Loucy (cell line): ENCODE measurements around the gene TTLL13.

Experiments
- H2AFZ ChIP-seq: fragments of 200-600 bp; sonication (generic); 2 replicates; pipeline ENCODE4 v1.6.0; 2016; ENCODE audit warnings: antibody characterized with exemption, mild to moderate bottlenecking, low read length, moderate library complexity
- H3F3A ChIP-seq: fragments of 200-600 bp; 2 replicates; pipeline ENCODE4 v1.6.0; 2016; ENCODE audit warnings: antibody characterized with exemption, low read depth, mild to moderate bottlenecking
- H3K27me3 ChIP-seq: fragments of 200-600 bp; sonication (generic); 2 replicates; pipeline ENCODE4 v1.6.1; 2014; ENCODE audit warnings: low read length, mild to moderate bottlenecking; ENCODE audit not compliant: insufficient read depth, poor library complexity, severe bottlenecking
- H3K36me3 ChIP-seq: fragments of 200-600 bp; sonication (generic); 2 replicates; pipeline ENCODE4 v1.6.1; 2016; ENCODE audit warnings: low read length; ENCODE audit not compliant: insufficient read depth
- H3K4me1 ChIP-seq: fragments of 200-600 bp; sonication (generic); 2 replicates; pipeline ENCODE4 v1.5.1; 2014; ENCODE audit warnings: low read length, mild to moderate bottlenecking; ENCODE audit not compliant: insufficient read depth, poor library complexity, severe bottlenecking
- H3K4me2 ChIP-seq: fragments of 200-600 bp; sonication (generic); 2 replicates; pipeline ENCODE4 v1.6.0; 2014; ENCODE audit warnings: antibody characterized with exemption, low read length, low read depth, mild to moderate bottlenecking; ENCODE audit not compliant: poor library complexity, severe bottlenecking
- H3K4me3 ChIP-seq: fragments of 200-600 bp; sonication (generic); 2 replicates; pipeline ENCODE4 v1.5.1; 2014; ENCODE audit warnings: low read length, mild to moderate bottlenecking, mixed read lengths; ENCODE audit not compliant: poor library complexity, severe bottlenecking
- H3K79me2 ChIP-seq: fragments of 200-600 bp; sonication (generic); 2 replicates; pipeline ENCODE4 v1.6.1; 2014; ENCODE audit warnings: low read length; ENCODE audit not compliant: insufficient read depth
- H3K9ac ChIP-seq: fragments of 200-600 bp; sonication (generic); 2 replicates; pipeline ENCODE4 v1.6.0; 2014; ENCODE audit warnings: mild to moderate bottlenecking, low read depth, low read length, moderate library complexity; ENCODE audit not compliant: poor library complexity, severe bottlenecking
- H3K9me2 ChIP-seq: fragments of 200-600 bp; sonication (generic); replicated peaks from 2 replicates; pipeline ENCODE4 v1.6.1; 2016; ENCODE audit warnings: low read depth, low read length, mixed read lengths
- H3K9me3 ChIP-seq: fragments of 200-600 bp; sonication (generic); 2 replicates; pipeline ENCODE4 v1.6.1; 2014; ENCODE audit warnings: mild to moderate bottlenecking, antibody characterized with exemption, low read length, low read depth; ENCODE audit not compliant: insufficient read depth
- H4K20me1 ChIP-seq: fragments of 200-600 bp; sonication (generic); 2 replicates; pipeline ENCODE4 v1.6.0; 2014; ENCODE audit warnings: antibody characterized with exemption, low read length, mild to moderate bottlenecking; ENCODE audit not compliant: insufficient read depth, poor library complexity, severe bottlenecking
- EZH2phosphoT487 ChIP-seq: fragments of 200-600 bp; IDR thresholded peaks from 2 replicates; pipeline ENCODE4 v1.6.1; 2018; ENCODE audit warnings: antibody characterized with exemption, mild to moderate bottlenecking, moderate library complexity, borderline replicate concordance
- TF ChIP-seq, protein P1 (sequence below): fragments of 200-600 bp; sonication (generic); conservative IDR thresholded peaks from 2 replicates; pipeline ENCODE4 v1.5.1; 2014; ENCODE audit warnings: mild to moderate bottlenecking, antibody characterized with exemption, low read length

TTLL13 gene, protein sequence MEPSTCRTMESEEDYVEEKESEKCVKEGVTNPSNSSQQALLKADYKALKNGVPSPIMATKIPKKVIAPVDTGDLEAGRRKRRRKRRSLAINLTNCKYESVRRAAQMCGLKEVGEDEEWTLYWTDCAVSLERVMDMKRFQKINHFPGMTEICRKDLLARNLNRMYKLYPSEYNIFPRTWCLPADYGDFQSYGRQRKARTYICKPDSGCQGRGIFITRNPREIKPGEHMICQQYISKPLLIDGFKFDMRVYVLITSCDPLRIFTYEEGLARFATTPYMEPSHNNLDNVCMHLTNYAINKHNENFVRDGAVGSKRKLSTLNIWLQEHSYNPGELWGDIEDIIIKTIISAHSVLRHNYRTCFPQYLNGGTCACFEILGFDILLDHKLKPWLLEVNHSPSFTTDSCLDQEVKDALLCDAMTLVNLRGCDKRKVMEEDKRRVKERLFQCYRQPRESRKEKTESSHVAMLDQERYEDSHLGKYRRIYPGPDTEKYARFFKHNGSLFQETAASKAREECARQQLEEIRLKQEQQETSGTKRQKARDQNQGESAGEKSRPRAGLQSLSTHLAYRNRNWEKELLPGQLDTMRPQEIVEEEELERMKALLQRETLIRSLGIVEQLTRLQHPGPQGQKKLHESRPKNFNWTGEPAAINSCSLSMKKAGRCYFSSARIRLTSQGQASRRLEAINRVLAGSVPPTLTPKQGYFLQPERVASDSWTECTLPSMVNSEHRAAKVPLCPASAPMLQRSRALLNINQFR

DNA sequence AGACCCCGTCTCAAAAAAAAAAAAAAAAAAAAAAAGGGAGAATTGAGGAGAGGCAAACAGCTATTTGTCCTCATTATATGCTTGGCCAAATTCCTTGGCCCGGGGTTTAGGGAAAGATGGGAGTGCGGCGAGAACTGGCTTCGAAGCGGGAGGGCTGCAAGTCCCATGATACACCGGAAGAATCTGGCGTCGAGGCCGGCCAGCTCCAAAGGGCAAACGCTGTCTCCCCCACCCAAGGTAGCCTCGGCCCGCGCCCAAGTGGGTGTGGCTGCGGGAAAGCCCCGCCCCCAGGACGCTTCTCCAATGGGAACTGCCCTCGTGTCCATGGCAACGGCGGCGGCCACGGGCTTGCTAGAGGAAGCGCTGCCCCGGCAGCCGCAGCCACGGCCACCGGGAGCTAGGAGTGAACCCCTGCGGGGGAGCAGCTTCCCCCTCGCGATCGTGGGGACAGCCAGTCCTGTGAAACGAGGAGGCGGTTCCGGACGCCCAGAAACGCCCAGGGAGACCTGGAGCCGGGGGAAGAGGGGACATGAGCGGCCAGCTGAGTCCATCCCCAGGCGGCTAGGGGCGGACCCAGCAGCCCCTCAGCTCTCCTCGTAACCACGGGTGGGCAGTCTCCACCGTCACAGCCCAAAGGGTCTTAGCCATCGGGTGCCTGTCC, at the start of gene TTLL13:
TSS of gene TTLL13 (plus strand) at position 354 of the 661 bp plus-strand sequence. CDS start 1,075 bp downstream, outside the sequence.
- Histone ChIP-seq H3K4me3 (peak within 1 kb of the TSS; percentile 59), H3K27me3 (no peaks in the 10 kb centered on the region), H3K4me2 (peak within 1 kb of the TSS; percentile 74), H3K9me2 (no peaks in the 10 kb centered on the region), H3K9me3 (no peaks in the 10 kb centered on the region), H3K9ac (no peak within 1 kb of the TSS), H3K36me3 (no peaks in the 10 kb centered on the region), H3F3A (no peaks in the 10 kb centered on the region; the same call in 1 of the 2 replicates), H4K20me1 (no peaks in the 10 kb centered on the region), H2AFZ (peak within 1 kb of the TSS; percentile 75; the same call in 1 of the 2 replicates), H3K4me1 (no peaks in the 10 kb centered on the region), H3K79me2 (no peaks in the 10 kb centered on the region)
- TF ChIP-seq EZH2phosphoT487, result no peak
- TF ChIP-seq, protein P1, sequence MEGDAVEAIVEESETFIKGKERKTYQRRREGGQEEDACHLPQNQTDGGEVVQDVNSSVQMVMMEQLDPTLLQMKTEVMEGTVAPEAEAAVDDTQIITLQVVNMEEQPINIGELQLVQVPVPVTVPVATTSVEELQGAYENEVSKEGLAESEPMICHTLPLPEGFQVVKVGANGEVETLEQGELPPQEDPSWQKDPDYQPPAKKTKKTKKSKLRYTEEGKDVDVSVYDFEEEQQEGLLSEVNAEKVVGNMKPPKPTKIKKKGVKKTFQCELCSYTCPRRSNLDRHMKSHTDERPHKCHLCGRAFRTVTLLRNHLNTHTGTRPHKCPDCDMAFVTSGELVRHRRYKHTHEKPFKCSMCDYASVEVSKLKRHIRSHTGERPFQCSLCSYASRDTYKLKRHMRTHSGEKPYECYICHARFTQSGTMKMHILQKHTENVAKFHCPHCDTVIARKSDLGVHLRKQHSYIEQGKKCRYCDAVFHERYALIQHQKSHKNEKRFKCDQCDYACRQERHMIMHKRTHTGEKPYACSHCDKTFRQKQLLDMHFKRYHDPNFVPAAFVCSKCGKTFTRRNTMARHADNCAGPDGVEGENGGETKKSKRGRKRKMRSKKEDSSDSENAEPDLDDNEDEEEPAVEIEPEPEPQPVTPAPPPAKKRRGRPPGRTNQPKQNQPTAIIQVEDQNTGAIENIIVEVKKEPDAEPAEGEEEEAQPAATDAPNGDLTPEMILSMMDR, result no peak

DNA sequence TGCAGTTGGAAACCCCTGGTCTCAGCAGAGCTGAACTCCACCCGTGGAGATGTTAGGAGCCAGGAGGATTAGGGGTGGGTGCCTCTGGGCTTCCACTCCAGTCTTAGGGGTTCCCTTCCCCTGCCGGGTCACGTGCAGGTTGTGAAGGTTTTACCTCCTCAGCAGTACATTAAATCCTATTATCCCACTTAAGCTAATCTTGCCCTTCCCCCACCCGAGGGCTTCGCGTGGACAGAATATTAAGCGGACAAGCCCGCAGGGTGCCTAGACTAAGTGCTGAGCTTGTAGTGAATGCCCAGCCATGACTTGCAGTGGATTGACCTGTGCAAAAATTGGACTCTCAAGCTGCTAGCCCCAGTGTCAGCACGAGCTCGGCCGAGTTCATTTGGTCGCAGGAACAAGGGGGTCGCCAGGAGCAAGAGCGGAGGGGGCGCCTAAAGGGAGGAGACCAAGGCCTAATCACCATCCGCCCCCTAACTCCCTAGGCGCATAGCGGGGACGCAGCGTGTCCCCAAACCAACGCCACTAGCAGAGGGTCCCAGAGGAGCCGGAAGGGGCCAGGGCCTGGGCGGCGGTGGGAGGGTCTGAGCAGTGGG, 48.7 kb upstream of the TTLL13 start:
- Histone ChIP-seq H3K79me2 (peaks cover 44% of the 10 kb centered on the region), H3K27me3 (no peaks in the 10 kb centered on the region), H3K4me2 (peak overlapping the region; percentile 91), H3K9me3 (no peaks in the 10 kb centered on the region), H4K20me1 (peaks cover 10% of the 10 kb centered on the region), H3K9me2 (no peaks in the 10 kb centered on the region), H3K36me3 (no peaks in the 10 kb centered on the region), H3K9ac (peak overlapping the region; percentile 86), H3K4me3 (peak overlapping the region; percentile 95), H3K4me1 (peaks cover 52% of the 10 kb centered on the region), H2AFZ (peak overlapping the region; percentile 91), H3F3A (no peaks in the 10 kb centered on the region)
- TF ChIP-seq, protein P1, result no peak
- no peak for TF ChIP-seq EZH2phosphoT487
